HepG2 (cell line): ENCODE measurements around the gene YWHAB. TPM values are rescaled to one million over a fixed set of nuclear protein-coding genes. Genes with fewer than 3 reads are reported as not detected.

Source experiments
- ARNT ChIP-seq: fragments of 450-650 bp; IDR thresholded peaks from 2 replicates; pipeline ENCODE4 v1.6.1; 2017
- FOXM1 ChIP-seq: sonication (generic); formaldehyde crosslinking; IDR thresholded peaks from 2 replicates; pipeline ENCODE4 v1.5.0; 2020; ENCODE audit warnings: missing genetic modification reagents
- GFI1 ChIP-seq: sonication (generic); formaldehyde crosslinking; IDR thresholded peaks from 2 replicates; pipeline ENCODE4 v1.5.0; 2020; ENCODE audit warnings: missing genetic modification reagents, mild to moderate bottlenecking, borderline replicate concordance
- GMEB2 ChIP-seq: IDR thresholded peaks from 2 replicates; pipeline ENCODE4 v1.6.1; 2016; ENCODE audit warnings: missing biosample characterization, missing genetic modification reagents, low read depth
- HNRNPLL ChIP-seq: fragments of 200-400 bp; formaldehyde crosslinking; IDR thresholded peaks from 2 replicates; pipeline ENCODE4 v1.6.1; 2017; ENCODE audit warnings: mild to moderate bottlenecking, low read depth, low read length; ENCODE audit not compliant: poor library complexity, severe bottlenecking
- IKZF4 ChIP-seq: sonication (generic); formaldehyde crosslinking; IDR thresholded peaks from 2 replicates; pipeline ENCODE4 v1.5.1; 2020; ENCODE audit warnings: borderline replicate concordance, mild to moderate bottlenecking, low read depth, missing genetic modification reagents; ENCODE audit errors: not compliant biosample characterization
- KLF16 ChIP-seq, 2 experiments: sonication (generic) in 1 of 2; formaldehyde crosslinking in 1 of 2; IDR thresholded peaks; 2 replicates each; pipeline versions ENCODE4 v1.6.1 to v1.8.0; 2016 to 2023; ENCODE audit warnings: missing genetic modification reagents in 2 of 2, missing compliant biosample characterization in 1 of 2
- SNAPC5 ChIP-seq: sonication (generic); formaldehyde crosslinking; IDR thresholded peaks from 2 replicates; pipeline ENCODE4 v1.8.1; 2023; ENCODE audit warnings: mild to moderate bottlenecking, missing genetic modification reagents, borderline replicate concordance
- TGIF2 ChIP-seq: IDR thresholded peaks from 2 replicates; pipeline ENCODE4 v1.6.1; 2016; ENCODE audit warnings: control low read depth, missing compliant biosample characterization
- UBTF ChIP-seq: sonication (generic); formaldehyde crosslinking; IDR thresholded peaks from 2 replicates; pipeline ENCODE4 v1.4.0; 2020; ENCODE audit warnings: mild to moderate bottlenecking, missing genetic modification reagents
- ZBTB4 ChIP-seq: sonication (generic); formaldehyde crosslinking; IDR thresholded peaks from 2 replicates; pipeline ENCODE4 v1.4.0; 2020; ENCODE audit warnings: missing genetic modification reagents, mild to moderate bottlenecking, borderline replicate concordance
- ZFY ChIP-seq: sonication (generic); formaldehyde crosslinking; IDR thresholded peaks from 2 replicates; pipeline ENCODE4 v1.4.0; 2020; ENCODE audit warnings: missing genetic modification reagents
- ZGPAT ChIP-seq: IDR thresholded peaks from 2 replicates; pipeline ENCODE4 v1.6.1; 2016; ENCODE audit warnings: mild to moderate bottlenecking
- ZNF230 ChIP-seq: sonication (generic); formaldehyde crosslinking; IDR thresholded peaks from 2 replicates; pipeline ENCODE4 v1.4.0; 2020; ENCODE audit warnings: mild to moderate bottlenecking, missing genetic modification reagents
- ZNF451 ChIP-seq: sonication (generic); formaldehyde crosslinking; IDR thresholded peaks from 2 replicates; pipeline ENCODE4 v1.5.0; 2020; ENCODE audit warnings: mild to moderate bottlenecking, missing genetic modification reagents
- ZNF577 ChIP-seq: sonication (generic); formaldehyde crosslinking; IDR thresholded peaks from 2 replicates; pipeline ENCODE4 v1.4.0; 2020; ENCODE audit warnings: mild to moderate bottlenecking, low read depth, missing genetic modification reagents, borderline replicate concordance
- ZNF746 ChIP-seq: sonication (generic); formaldehyde crosslinking; IDR thresholded peaks from 2 replicates; pipeline ENCODE4 v1.8.0; 2022; ENCODE audit warnings: mild to moderate bottlenecking, missing genetic modification reagents
- ZNF761 ChIP-seq: sonication (generic); formaldehyde crosslinking; conservative IDR thresholded peaks from 2 replicates; pipeline ENCODE4 v1.4.0; 2020; ENCODE audit warnings: mild to moderate bottlenecking, missing genetic modification reagents
- polyA plus RNA-seq, 8 experiments: library from polyadenylated mRNA; depleted of rRNA in 3 of 8; stranded (reverse) in 7 of 8; unstranded in 1 of 8; fragments of >200 nt; fragmentation: Illumina TruSeq in 4 of 8; extraction: Trizol in 4 of 8; gene quantifications; 2 replicates each; pipeline versions ENCODE4 v1.2.1 to v1.2.3, GENCODE V29; 2011 to 2016; ENCODE audit warnings: low read depth in 4 of 8, missing spikeins in 1 of 8, mixed read lengths in 1 of 8; ENCODE audit not compliant: insufficient read depth in 1 of 8
- total RNA-seq, 5 experiments: library from RNA; depleted of rRNA; stranded (reverse); fragments of >200 nt; fragmentation: Illumina TruSeq; extraction: Trizol; gene quantifications; 2 replicates each; pipeline ENCODE4 v1.2.3, GENCODE V29; 2016; ENCODE audit warnings: low read depth in 1 of 5

Gene YWHAB
- total and polyA plus RNA-seq, 2 of the 13 experiments (the other 11 are each of a cell fraction or from before 2014, with no cell fraction given): 77.2 to 121 TPM

- TF ChIP-seq TGIF2 (CRISPR knock-in tag): peak; percentile 65; the same call in 1 of the 2 replicates
- peak; percentile 70 for TF ChIP-seq HNRNPLL
- TF ChIP-seq ZGPAT: peak; percentile 92
- no peak for TF ChIP-seq ZNF761 (CRISPR knock-in tag)
- peak; percentile 17; the same call in 1 of the 2 replicates for TF ChIP-seq ZNF577 (CRISPR knock-in tag)
- TF ChIP-seq UBTF: peak; percentile 96
- peak; percentile 40 for TF ChIP-seq IKZF4 (CRISPR knock-in tag)
- TF ChIP-seq ARNT: no peak
- no peak for TF ChIP-seq SNAPC5 (CRISPR knock-in tag)
- TF ChIP-seq GMEB2 (CRISPR knock-in tag): no peak
- peak in 1 of 2 experiments; percentile 77; a peak in 2 of 4 replicates for TF ChIP-seq KLF16 (CRISPR knock-in tag; IDR thresholded peaks at IDR 0.05)
- peak; percentile 77; the same call in 1 of the 2 replicates for TF ChIP-seq ZNF230 (CRISPR knock-in tag)
- TF ChIP-seq FOXM1: no peak
- TF ChIP-seq ZNF746: 0 out of 2 replicates have a peak, but pooled peaks have one; percentile 78
- no peak; the same call in 1 of the 2 replicates for TF ChIP-seq ZNF451 (CRISPR knock-in tag)
- peak; percentile 75 for TF ChIP-seq ZFY (CRISPR knock-in tag)
- no peak for TF ChIP-seq GFI1
- TF ChIP-seq ZBTB4: no peak
These were observed 24.6 kb downstream of the YWHAB start, which contains the start of gene PABPC1L (continued) for GRCh38 chr20:44909872-44910689.
